ENCODE measurements around the gene USP13. TPM values are rescaled to one million over a fixed set of nuclear protein-coding genes. Genes with fewer than 3 reads are reported as not detected.

USP13 gene
- total and polyA plus RNA-seq, 2 of the 13 experiments (the other 11 are each of a cell fraction or from before 2014, with no cell fraction given): 15.9 to 36.7 TPM

DNA sequence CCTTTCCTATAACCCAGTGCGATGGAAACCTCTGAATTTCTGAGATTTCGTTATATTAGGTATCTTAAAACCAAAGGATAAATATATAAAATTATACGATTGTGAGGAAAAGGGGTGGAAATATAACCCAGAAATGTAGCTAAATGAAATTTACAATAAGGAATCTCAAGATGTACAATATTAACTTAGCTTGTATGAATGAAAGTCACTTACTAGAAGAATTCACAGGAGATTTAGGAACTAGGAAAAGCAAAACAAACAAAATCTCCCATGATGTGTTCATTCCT is 159.2 kb downstream of the USP13 start:
- intact Hi-C loops (cut with micrococcal nuclease; ENCODE audit: unreplicated experiment): no loop called here
- no peak overlapping the region for H2AFZ ChIP-seq (ENCODE audit: low read length)
- CTCF ChIA-PET (ENCODE audit: low intra/inter-chr PET ratio, low total read pairs): no interaction called here

More for the DNA sequence above, 159.2 kb downstream of the USP13 start:
- H3K27ac ChIP-seq (ENCODE audit: extremely low read length, insufficient read depth, low read length): no peak overlapping the region
- H3K36me3 ChIP-seq (replicated peaks in 1 of 2; ENCODE audit: control insufficient read depth in 1 of 2, insufficient read depth in 2 of 2, low read length in 2 of 2): no peaks in the 10 kb centered on the region
- no peak for FAIRE-seq
- peaks cover 19% of the 10 kb centered on the region for H3K4me1 ChIP-seq (ENCODE audit: insufficient read depth, low read length)
- no peaks in the 10 kb centered on the region for H3K9me3 ChIP-seq (ENCODE audit: low read length)
- H3K79me2 ChIP-seq (ENCODE audit: insufficient read depth, low read length): no peaks in the 10 kb centered on the region
- in situ Hi-C loops (cut with HindIII; ENCODE audit: extremely low pct_ligation_motif_present, low pct_unique_long_range_greater_than_20kb): loop anchor here (25.0 kb wide), 1 partner anchor 775 kb away; no protein-coding TSS in a partner anchor
- H3K9ac ChIP-seq (ENCODE audit: insufficient read depth, low read depth, low read length): no peak overlapping the region
- TF ChIP-seq, protein P1, sequence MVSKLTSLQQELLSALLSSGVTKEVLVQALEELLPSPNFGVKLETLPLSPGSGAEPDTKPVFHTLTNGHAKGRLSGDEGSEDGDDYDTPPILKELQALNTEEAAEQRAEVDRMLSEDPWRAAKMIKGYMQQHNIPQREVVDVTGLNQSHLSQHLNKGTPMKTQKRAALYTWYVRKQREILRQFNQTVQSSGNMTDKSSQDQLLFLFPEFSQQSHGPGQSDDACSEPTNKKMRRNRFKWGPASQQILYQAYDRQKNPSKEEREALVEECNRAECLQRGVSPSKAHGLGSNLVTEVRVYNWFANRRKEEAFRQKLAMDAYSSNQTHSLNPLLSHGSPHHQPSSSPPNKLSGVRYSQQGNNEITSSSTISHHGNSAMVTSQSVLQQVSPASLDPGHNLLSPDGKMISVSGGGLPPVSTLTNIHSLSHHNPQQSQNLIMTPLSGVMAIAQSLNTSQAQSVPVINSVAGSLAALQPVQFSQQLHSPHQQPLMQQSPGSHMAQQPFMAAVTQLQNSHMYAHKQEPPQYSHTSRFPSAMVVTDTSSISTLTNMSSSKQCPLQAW (CRISPR knock-in tag; IDR thresholded peaks at IDR 0.05): no peak
- TF ChIP-seq ZNF383 (CRISPR knock-in tag; IDR thresholded peaks at IDR 0.05; ENCODE audit: borderline replicate concordance) (no peak), ADNP (CRISPR knock-in tag; IDR thresholded peaks at IDR 0.05) (no peak), MYNN (CRISPR knock-in tag; IDR thresholded peaks at IDR 0.05; ENCODE audit: low read depth) (no peak), ZNF564 (CRISPR knock-in tag; IDR thresholded peaks at IDR 0.05) (no peak), NFKBIZ (CRISPR knock-in tag; IDR thresholded peaks at IDR 0.05) (no peak), HDAC2 (CRISPR knock-in tag; IDR thresholded peaks at IDR 0.05) (no peak), FOXM1 (CRISPR knock-in tag; IDR thresholded peaks at IDR 0.05) (no peak), SMAD3 (CRISPR knock-in tag; IDR thresholded peaks at IDR 0.05) (no peak), ZNF746 (CRISPR knock-in tag; IDR thresholded peaks at IDR 0.05) (no peak), MTF2 (CRISPR knock-in tag; IDR thresholded peaks at IDR 0.05; ENCODE audit: borderline replicate concordance) (no peak), STAG1 (CRISPR knock-in tag; IDR thresholded peaks at IDR 0.05) (no peak)
- TF ChIP-seq, protein P2, sequence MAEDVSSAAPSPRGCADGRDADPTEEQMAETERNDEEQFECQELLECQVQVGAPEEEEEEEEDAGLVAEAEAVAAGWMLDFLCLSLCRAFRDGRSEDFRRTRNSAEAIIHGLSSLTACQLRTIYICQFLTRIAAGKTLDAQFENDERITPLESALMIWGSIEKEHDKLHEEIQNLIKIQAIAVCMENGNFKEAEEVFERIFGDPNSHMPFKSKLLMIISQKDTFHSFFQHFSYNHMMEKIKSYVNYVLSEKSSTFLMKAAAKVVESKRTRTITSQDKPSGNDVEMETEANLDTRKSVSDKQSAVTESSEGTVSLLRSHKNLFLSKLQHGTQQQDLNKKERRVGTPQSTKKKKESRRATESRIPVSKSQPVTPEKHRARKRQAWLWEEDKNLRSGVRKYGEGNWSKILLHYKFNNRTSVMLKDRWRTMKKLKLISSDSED (CRISPR knock-in tag; IDR thresholded peaks at IDR 0.05): no peak
- no peaks in the 10 kb centered on the region for H4K20me1 ChIP-seq (ENCODE audit: insufficient read depth, low read length)
- no TSS peak for BruUV-seq (replicated peaks)
- no peak for ATAC-seq
- POLR2A ChIA-PET: interaction anchor here (1.0 kb wide), 1 partner anchor 790 kb away, joined by 4 read pairs; the partner anchor contains the start of gene TTC14
- H3K27me3 ChIP-seq (ENCODE audit: control insufficient read depth in 1 of 2, insufficient read depth in 2 of 2, low read length in 2 of 2): no peaks in the 10 kb centered on the region
- no peak overlapping the region for H3K4me2 ChIP-seq (ENCODE audit: low read depth, low read length)
- no peak for DNase-seq (ENCODE audit: low spot score)
- no peak overlapping the region for H3K4me3 ChIP-seq (replicated peaks in 1 of 3; ENCODE audit: insufficient read depth in 1 of 3, low read depth in 2 of 3, low read length in 3 of 3)
- WGBS (ENCODE audit: low lambda C conversion rate): 15% methylated on average over 3 of the region's 3 CpGs

Measured in HepG2 (cell line).